Activated CD4-positive, alpha-beta memory T cell treated with anti-CD3 and anti-CD28 coated beads for 36 hours (primary cell): ENCODE measurements around the gene LRP8. TPM values are rescaled to one million over a fixed set of nuclear protein-coding genes. Genes with fewer than 3 reads are reported as not detected.
"Not testable (repeated sequence)": the region's sequence is repeated elsewhere in the genome, so short reads cannot be mapped to it uniquely, and the experiment has no call there.

Experiments
- CTCF ChIA-PET: fragments of 350-600 bp; sonication (Branson Sonifier 250); formaldehyde crosslinking; loops from one replicate; lab custom pipeline; 2021; ENCODE audit warnings: antibody characterized with exemption, inconsistent platforms; lab: Charles Lee
- POLR2A ChIA-PET: fragments of 350-600 bp; sonication (Branson Sonifier 250); formaldehyde crosslinking; loops from one replicate; lab custom pipeline; 2021; ENCODE audit warnings: antibody characterized with exemption; lab: Charles Lee
- DNase-seq: peaks from one replicate; pipeline ENCODE4 v3.0.0-alpha.2; 2020
- H3K27ac Mint-ChIP-seq: one replicate; pipeline ENCODE4 v1.8.0; 2021; ENCODE audit warnings: mixed read lengths
- H3K27me3 Mint-ChIP-seq: one replicate; pipeline ENCODE4 v1.8.0; 2021; ENCODE audit warnings: mixed read lengths
- H3K36me3 Mint-ChIP-seq: one replicate; pipeline ENCODE4 v1.8.0; 2021; ENCODE audit warnings: mixed read lengths
- H3K4me1 Mint-ChIP-seq: one replicate; pipeline ENCODE4 v1.8.0; 2021; ENCODE audit warnings: low read depth, mixed read lengths
- H3K4me3 Mint-ChIP-seq: one replicate; pipeline ENCODE4 v1.8.0; 2021; ENCODE audit warnings: mild to moderate bottlenecking, mixed read lengths
- H3K9me3 Mint-ChIP-seq: one replicate; pipeline ENCODE4 v1.8.0; 2021; ENCODE audit warnings: mixed read lengths
- intact Hi-C: fragments of 100-400 bp; cut with micrococcal nuclease; formaldehyde crosslinking; loops from one replicate; pipeline ENCODE4 v1.15.1; 2023
- total RNA-seq, 2 experiments: library from RNA; stranded (reverse); gene quantifications; one replicate each; pipeline ENCODE4 v1.2.3, GENCODE V29; 2021

The LRP8 gene
- total RNA-seq, 2 experiments from 2014 or later = 38.6 to 38.8 TPM

DNA sequence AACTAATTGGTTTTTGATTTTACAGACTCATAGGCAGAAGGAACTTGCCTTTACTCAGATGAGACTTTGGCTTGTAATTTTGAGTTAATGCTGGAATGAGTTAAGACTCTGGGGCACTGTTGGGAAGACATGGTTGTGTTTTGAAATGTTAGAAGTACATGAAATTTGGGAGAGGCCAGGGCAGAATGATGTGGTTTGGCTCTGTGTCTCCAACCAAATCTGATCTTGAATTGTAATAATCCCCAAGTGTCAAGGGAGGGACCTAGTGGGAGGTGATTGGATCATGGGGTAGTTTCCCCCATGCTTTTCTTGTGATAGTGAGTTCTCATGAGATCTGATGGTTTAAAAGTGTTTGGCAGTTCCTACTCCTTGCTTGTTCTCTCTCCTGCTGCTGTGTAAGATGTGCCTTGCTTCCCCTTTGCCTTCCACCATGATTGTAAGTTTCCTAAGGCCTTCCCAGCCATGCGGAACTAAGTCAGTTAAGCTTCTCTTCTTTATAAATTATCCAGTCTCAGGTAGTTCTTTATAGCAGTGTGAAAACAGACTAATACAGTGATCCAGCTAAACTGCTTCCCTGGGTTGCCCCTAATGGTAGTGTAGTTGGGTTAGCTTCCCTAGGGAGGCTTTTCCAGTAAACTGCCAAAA is 121.0 kb downstream of the LRP8 start:
- H3K4me3 Mint-ChIP-seq = no peak overlapping the region
- CTCF ChIA-PET = no interaction called here
- POLR2A ChIA-PET = no interaction called here
- no peak for DNase-seq
- H3K27me3 Mint-ChIP-seq = no peaks in the 10 kb centered on the region
- peaks cover 19% of the 10 kb centered on the region for H3K9me3 Mint-ChIP-seq
- no peaks in the 10 kb centered on the region for H3K4me1 Mint-ChIP-seq
- H3K36me3 Mint-ChIP-seq = peaks cover 71% of the 10 kb centered on the region
- intact Hi-C loops = no loop called here
- H3K27ac Mint-ChIP-seq = no peak overlapping the region

DNA sequence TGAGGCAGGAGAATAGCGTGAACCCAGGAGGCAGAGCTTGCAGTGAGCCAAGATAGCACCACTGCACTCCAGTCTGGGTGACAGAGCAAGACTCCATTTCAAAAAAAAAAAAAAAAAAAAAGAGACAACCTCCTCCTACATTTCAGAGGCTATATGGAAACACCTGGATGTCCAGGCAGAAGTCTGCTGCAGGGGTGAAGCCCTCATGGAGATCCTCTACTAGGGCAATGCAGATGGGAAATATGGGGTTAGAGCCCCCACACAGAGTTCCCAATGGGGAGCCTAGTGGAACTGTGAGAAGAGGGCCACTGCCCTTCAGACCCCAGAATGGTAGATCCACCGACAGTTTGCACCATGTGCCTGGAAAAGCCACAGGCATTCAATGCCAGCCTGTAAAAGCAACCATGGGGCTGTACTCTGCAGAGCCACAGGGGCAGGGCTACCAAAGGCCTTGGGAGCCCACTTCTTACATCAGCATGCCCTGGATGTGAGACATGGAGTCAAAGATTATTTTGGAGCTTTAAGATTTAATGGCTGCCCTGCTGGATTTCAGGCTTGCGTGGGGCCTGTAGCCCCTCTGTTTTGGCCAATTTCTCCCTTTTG is 121.7 kb downstream of the LRP8 start:
- H3K27me3 Mint-ChIP-seq, H3K27ac Mint-ChIP-seq, POLR2A ChIA-PET, H3K4me3 Mint-ChIP-seq, DNase-seq, CTCF ChIA-PET, intact Hi-C loops, H3K4me1 Mint-ChIP-seq: not testable (repeated sequence)
- peaks cover 19% of the 10 kb centered on the region for H3K9me3 Mint-ChIP-seq
- H3K36me3 Mint-ChIP-seq = peaks cover 71% of the 10 kb centered on the region

DNA sequence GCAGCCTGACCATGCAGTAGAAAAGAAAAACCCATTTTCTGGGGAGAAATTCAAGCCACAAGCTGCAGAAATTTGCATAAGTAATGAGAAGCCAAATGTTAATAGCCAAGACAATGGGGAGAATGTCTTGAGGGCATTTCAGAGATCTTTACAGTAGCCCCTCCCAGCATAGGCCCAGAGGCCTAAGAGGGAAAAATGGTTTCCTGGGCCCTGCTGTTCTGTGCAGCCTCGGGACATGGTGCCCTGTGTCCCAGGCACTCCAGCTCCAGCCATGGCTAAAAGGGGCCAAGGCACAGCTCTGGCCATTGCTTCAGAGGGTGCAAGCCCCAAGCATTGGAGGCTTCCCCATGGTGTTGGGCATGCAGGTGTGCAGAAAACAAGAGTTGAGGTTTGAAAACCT is 122.4 kb downstream of the LRP8 start:
- intact Hi-C loops, CTCF ChIA-PET, DNase-seq, H3K27me3 Mint-ChIP-seq, H3K27ac Mint-ChIP-seq, H3K4me1 Mint-ChIP-seq, POLR2A ChIA-PET, H3K4me3 Mint-ChIP-seq: not testable (repeated sequence)
- peaks cover 19% of the 10 kb centered on the region for H3K9me3 Mint-ChIP-seq
- peaks cover 70% of the 10 kb centered on the region for H3K36me3 Mint-ChIP-seq

DNA sequence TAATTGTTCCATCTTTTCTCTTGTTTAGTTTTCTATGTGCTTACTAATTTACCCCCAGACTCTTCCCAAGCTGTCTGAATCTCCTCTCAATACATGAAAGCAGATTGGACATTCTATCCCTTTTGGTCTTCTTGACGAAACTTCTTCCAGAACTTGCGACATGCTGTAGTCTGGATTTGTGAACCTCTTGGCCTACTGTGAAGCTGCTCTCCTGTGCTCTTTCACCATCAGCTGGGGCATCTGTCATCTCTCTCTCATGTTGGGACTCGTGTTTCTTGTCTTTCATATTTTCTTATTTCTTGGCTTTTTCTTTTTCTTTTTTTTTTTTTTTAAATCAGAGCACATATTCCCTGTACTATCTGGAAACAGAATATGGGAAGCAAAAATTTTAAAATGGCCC is 124.4 kb downstream of the LRP8 start:
- no peak overlapping the region for H3K27ac Mint-ChIP-seq
- H3K27me3 Mint-ChIP-seq = no peaks in the 10 kb centered on the region
- ChIA-PET CTCF (interaction anchor here (1.3 kb wide), 1 partner anchor 21 kb away, joined by 4 read pairs; no protein-coding TSS in a partner anchor), POLR2A (no interaction called here)
- H3K36me3 Mint-ChIP-seq = peaks cover 56% of the 10 kb centered on the region
- peaks cover under 1% of the 10 kb centered on the region for H3K4me1 Mint-ChIP-seq
- H3K9me3 Mint-ChIP-seq = peaks cover 19% of the 10 kb centered on the region
- H3K4me3 Mint-ChIP-seq = no peak overlapping the region
- DNase-seq = no peak
- intact Hi-C loops = no loop called here

DNA sequence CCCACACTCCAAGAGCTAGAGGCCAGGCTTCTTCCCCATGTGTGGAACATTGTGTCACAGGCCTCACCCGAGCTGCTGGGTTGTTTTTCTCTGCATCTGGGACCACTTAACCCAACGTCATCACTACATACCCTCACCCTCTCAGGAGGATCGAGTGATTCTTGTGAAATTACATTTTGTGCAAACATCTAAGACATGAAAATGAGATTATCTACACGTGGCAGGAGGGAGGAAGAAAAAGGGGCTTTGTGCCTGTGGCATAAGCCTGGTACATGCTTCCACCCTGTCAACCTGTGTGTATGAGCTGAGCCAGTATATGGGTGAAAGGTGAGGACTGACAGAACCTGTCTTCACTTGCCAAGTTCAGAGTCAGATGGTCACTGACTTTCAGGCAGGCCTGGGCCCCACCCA is 129.6 kb downstream of the LRP8 start:
- ChIA-PET CTCF (interaction anchor here (1.0 kb wide), 1 partner anchor 11 kb away, joined by 3 read pairs; no protein-coding TSS in a partner anchor), POLR2A (interaction anchor here (0.6 to 1.3 kb wide), 3 partner anchors 17 to 128 kb away, joined by 3 read pairs; no protein-coding TSS in a partner anchor)
- peaks cover 16% of the 10 kb centered on the region for H3K36me3 Mint-ChIP-seq
- intact Hi-C loops = loop anchor here (5.0 to 10.0 kb wide), 3 partner anchors 129 to 833 kb away; partner anchors contain the start of genes CC2D1B and LRP8
- peaks cover 16% of the 10 kb centered on the region for H3K4me1 Mint-ChIP-seq
- no peaks in the 10 kb centered on the region for H3K9me3 Mint-ChIP-seq
- DNase-seq = no peak
- H3K27me3 Mint-ChIP-seq = no peaks in the 10 kb centered on the region
- peak overlapping the region; percentile 97 for H3K4me3 Mint-ChIP-seq
- peak overlapping the region; percentile 98 for H3K27ac Mint-ChIP-seq

DNA sequence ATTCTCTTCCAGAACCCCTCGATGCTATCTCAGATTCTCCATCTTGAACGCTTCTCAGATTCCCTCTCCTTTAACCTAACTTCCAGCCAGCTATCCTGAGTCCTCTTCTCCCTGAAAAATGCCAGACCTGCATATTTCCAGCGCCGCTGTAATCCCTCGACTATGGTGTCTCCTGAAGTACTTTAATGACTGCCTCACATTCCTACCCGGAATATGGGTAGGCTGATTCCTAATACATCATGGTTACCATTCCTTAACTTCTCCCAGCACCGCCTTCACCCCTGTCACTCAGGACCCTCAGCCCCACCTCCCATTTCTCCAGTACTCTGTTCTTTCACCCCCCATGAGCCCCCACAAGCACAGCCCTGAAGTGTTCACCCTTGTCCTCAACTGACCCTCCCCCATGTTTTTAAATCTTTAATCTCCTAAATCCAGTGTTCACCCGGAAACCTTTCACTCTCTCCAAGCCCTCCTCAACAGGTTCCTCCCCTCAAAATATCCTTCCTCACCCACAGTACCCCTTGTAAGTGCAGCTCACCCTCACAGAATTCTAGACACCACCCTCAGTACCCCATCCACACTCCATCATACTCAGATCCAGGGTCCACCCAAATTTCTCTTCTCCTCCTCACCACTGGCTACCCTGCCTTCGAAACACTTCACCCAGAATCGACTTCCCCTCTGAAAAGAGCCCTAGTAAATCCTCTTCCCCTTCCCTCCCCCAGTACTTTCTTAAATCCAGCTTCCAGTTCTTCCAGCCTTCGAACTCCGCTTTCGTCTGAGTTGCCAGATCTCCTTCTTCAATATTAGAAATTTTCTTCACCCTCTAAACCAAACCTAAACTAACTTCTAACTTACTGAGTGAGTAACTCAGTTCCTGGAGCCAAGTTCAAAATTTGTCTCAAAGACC is 130.3 kb downstream of the LRP8 start:
- DNase-seq = no peak
- CTCF ChIA-PET = interaction anchor here (1.0 kb wide), 1 partner anchor 11 kb away, joined by 3 read pairs; no protein-coding TSS in a partner anchor
- H3K27ac Mint-ChIP-seq = peak overlapping the region; percentile 98
- intact Hi-C loops = loop anchor here (2.0 to 10.0 kb wide), 6 partner anchors 130 to 833 kb away; partner anchors contain the start of genes CC2D1B, LRP8, NDC1 and ZYG11B
- peaks cover 16% of the 10 kb centered on the region for H3K4me1 Mint-ChIP-seq
- H3K36me3 Mint-ChIP-seq = peaks cover 10% of the 10 kb centered on the region
- peak overlapping the region; percentile 97 for H3K4me3 Mint-ChIP-seq
- no peaks in the 10 kb centered on the region for H3K27me3 Mint-ChIP-seq
- POLR2A ChIA-PET = interaction anchor here (0.6 to 1.3 kb wide), 3 partner anchors 18 to 129 kb away, joined by 3 read pairs; no protein-coding TSS in a partner anchor
- H3K9me3 Mint-ChIP-seq = no peaks in the 10 kb centered on the region

DNA sequence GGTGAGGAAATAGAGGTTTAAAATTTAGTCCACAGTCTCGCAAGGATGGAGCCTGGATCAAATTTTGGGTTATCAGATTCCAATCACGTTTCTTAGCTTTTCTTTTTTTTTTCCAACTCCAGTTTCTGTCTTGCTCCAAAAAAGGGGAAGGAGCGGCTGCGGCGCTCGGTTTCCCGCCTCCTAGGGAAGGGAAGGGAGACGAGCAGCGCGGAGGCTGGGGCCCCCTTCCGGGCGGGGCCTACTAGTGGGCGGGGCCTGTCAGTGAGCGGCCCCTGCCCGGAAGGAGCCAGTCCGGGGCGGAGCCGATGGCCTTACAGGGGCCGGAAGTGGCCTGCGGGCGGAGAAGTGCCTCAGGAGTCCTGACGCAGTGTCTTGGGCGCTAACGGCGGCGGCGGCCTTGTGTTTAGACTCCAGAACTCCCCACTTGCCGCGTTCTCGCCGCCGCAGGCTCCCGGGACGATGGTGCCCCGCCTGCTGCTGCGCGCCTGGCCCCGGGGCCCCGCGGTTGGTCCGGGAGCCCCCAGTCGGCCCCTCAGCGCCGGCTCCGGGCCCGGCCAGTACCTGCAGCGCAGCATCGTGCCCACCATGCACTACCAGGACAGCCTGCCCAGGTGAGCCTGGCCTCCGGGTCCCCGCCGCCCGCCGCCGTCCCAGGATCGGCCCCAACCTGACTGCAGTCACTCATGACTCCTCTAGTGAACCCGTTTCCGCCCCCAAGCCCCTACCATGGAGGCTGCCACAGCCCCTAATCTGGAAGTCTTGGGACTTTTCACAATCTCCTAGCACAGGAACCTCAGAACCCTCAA is 131.2 kb downstream of the LRP8 start, which contains the start of gene CPT2:
CPT2 (plus strand) TSS at position 340 of the 806 bp plus-strand sequence; CDS start at position 460, 120 bp downstream.
- H3K4me3 Mint-ChIP-seq = peak within 1 kb of the TSS; percentile 97
- no peaks in the 10 kb centered on the region for H3K27me3 Mint-ChIP-seq
- POLR2A ChIA-PET = interaction anchor here (0.6 to 1.3 kb wide), 4 partner anchors 19 to 130 kb away, joined by 3 to 5 read pairs (median 3); no protein-coding TSS in a partner anchor
- no peaks in the 10 kb centered on the region for H3K9me3 Mint-ChIP-seq
- DNase-seq = peak; percentile 95
- peaks cover 8% of the 10 kb centered on the region for H3K36me3 Mint-ChIP-seq
- H3K27ac Mint-ChIP-seq = peak within 1 kb of the TSS; percentile 98
- CTCF ChIA-PET = interaction anchor here (2.8 to 4.3 kb wide), 2 partner anchors 10 to 14 kb away, joined by 16 to 40 read pairs; no protein-coding TSS in a partner anchor
- intact Hi-C loops = loop anchor here (1.0 to 10.0 kb wide), 8 partner anchors 24 to 832 kb away; partner anchors contain the start of genes CC2D1B, CZIB, LRP8 and MAGOH
- peaks cover 16% of the 10 kb centered on the region for H3K4me1 Mint-ChIP-seq

DNA sequence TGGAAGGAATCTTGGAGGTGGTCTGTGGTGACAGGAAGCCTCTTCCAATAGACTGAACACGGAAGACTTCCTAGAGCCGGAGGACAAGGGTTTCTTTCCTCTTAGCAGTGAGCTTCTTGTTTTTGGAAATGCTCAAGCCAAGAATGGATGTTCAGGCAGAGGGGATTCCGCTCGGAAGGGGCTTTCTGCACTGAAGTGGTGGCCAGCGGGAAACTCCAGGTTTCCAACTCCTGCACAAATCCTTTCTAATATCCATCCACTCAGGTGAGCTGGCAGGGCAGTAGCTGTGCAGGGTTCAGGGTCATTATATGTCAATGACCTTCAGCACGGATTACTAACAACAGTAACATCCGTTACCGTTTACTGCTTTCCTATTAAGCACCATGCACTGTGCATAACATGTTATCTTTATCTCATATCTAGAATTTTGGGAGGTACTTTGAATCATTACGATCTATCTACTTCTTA is 131.8 kb downstream of the LRP8 start:
- H3K4me3 Mint-ChIP-seq = peak overlapping the region; percentile 97
- peak overlapping the region; percentile 98 for H3K27ac Mint-ChIP-seq
- intact Hi-C loops = loop anchor here (1.0 to 10.0 kb wide), 8 partner anchors 24 to 831 kb away; partner anchors contain the start of genes CC2D1B, CZIB, LRP8 and MAGOH
- no peaks in the 10 kb centered on the region for H3K9me3 Mint-ChIP-seq
- DNase-seq = peak; percentile 19
- ChIA-PET POLR2A (interaction anchor here (0.6 to 1.0 kb wide), 2 partner anchors 23 to 117 kb away, joined by 3 to 5 read pairs; no protein-coding TSS in a partner anchor), CTCF (interaction anchor here (2.8 to 4.3 kb wide), 2 partner anchors 10 to 13 kb away, joined by 16 to 40 read pairs; no protein-coding TSS in a partner anchor)
- peaks cover 6% of the 10 kb centered on the region for H3K36me3 Mint-ChIP-seq
- H3K4me1 Mint-ChIP-seq = peaks cover 16% of the 10 kb centered on the region
- H3K27me3 Mint-ChIP-seq = no peaks in the 10 kb centered on the region

DNA sequence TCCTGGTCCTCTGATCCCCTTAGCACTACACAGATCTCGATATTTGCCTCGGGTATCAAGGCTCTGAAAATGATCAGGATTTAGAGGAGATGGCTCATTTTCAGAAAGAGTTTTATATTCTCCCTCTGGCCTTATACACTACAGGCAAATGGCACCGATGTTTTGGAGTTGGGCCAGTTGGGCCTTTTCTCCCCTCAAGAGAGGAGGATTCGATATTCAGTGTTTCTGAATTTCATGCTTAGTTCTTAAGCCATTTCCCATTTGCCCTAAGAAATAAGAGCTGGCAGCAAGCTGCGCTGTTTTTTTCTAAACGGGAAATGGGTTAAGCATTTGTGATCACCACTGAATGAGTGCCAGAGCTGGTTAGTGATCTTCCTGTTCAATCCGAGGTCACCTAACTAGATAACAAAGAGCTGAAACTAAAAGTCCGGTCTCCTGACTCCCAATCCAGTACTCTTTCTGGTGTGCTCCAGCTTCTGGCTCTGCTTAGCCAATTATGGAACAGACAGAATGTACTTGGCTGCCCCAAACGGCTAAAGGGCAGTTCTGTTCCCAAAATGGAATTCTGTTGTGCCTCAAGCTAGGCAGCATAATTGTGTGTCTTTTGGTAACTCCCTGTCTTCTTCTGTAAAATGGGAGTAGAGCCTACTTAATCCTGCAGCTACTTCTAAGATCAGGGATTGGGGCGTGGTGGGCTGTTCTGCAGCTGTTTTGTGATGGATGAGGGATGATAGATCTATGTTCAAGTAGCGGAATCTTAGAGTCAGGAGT is 132.4 kb downstream of the LRP8 start:
- ChIA-PET POLR2A (interaction anchor here (1.0 kb wide), 1 partner anchor 24 kb away, joined by 5 read pairs; no protein-coding TSS in a partner anchor), CTCF (interaction anchor here (2.8 to 4.3 kb wide), 2 partner anchors 9 to 13 kb away, joined by 16 to 40 read pairs; no protein-coding TSS in a partner anchor)
- DNase-seq = no peak
- intact Hi-C loops = loop anchor here (1.0 to 10.0 kb wide), 8 partner anchors 25 to 831 kb away; partner anchors contain the start of genes CC2D1B, CZIB, LRP8 and MAGOH
- Mint-ChIP-seq H3K27ac (no peak overlapping the region), H3K4me3 (no peak overlapping the region), H3K27me3 (no peaks in the 10 kb centered on the region), H3K36me3 (peaks cover 5% of the 10 kb centered on the region), H3K9me3 (no peaks in the 10 kb centered on the region), H3K4me1 (peaks cover 16% of the 10 kb centered on the region)
